ENCODE measurements around the gene CLK4.
A peak's percentile ranks its signal among the peaks of the same experiment; 100 is the strongest.
"Not testable (repeated sequence)": the region's sequence is repeated elsewhere in the genome, so short reads cannot be mapped to it uniquely, and the experiment has no call there.

The CLK4 gene

DNA sequence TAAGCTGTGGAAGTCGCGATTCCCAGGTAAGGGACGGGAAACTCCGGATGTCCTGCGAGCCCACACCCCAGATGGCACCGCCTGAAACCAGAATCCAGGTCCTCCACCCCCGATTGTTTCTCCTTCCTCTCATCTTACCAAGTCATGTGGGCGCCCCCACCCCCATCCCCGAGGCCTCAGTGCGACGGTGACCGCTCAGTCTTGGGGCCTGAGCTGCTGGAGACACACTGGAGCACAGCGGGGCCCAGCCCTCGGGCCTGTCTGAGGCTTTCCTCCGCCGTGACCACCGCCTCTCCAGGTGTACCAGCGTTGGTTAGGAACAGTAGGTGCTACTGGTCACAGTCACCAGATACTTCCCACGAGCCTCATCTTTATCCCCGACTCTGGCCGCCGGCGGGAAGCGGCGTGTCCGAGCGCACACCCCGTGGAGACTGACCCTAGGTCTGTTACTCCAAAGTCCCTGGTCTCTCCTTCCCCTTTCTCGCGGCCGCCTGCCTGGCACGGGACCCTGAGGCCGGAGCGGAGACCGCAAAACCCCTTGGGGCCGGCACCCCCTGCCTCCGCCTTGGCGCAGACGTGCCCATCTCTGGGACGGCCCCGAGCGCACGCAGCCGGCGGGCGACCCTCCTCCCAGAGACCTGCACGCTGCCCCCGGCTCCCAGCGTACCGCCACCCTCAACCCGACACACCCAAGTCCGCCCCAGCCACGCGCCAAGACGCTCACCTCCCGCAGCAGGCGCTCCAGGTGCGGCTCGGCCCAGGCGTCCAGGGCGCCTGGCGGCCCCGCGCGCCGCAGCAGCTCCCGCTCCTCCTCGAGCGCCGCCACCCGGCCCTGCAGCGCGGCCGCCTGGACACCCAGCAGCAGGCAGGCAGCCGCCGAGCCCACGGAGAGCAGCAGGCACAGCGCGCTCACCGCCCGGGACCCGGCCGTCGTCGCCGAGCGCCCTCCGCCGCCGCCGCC, 37.4 kb downstream of the CLK4 start:
- no peak overlapping the region for H3K4me3 ChIP-seq (replicated peaks; ENCODE audit: low read depth, low read length)
- DNase-seq (ENCODE audit: low read depth), result peak; percentile 22
- TF ChIP-seq, protein P1, sequence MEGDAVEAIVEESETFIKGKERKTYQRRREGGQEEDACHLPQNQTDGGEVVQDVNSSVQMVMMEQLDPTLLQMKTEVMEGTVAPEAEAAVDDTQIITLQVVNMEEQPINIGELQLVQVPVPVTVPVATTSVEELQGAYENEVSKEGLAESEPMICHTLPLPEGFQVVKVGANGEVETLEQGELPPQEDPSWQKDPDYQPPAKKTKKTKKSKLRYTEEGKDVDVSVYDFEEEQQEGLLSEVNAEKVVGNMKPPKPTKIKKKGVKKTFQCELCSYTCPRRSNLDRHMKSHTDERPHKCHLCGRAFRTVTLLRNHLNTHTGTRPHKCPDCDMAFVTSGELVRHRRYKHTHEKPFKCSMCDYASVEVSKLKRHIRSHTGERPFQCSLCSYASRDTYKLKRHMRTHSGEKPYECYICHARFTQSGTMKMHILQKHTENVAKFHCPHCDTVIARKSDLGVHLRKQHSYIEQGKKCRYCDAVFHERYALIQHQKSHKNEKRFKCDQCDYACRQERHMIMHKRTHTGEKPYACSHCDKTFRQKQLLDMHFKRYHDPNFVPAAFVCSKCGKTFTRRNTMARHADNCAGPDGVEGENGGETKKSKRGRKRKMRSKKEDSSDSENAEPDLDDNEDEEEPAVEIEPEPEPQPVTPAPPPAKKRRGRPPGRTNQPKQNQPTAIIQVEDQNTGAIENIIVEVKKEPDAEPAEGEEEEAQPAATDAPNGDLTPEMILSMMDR (IDR thresholded peaks at IDR 0.05; ENCODE audit: low read length, missing control alignments), result no peak

DNA sequence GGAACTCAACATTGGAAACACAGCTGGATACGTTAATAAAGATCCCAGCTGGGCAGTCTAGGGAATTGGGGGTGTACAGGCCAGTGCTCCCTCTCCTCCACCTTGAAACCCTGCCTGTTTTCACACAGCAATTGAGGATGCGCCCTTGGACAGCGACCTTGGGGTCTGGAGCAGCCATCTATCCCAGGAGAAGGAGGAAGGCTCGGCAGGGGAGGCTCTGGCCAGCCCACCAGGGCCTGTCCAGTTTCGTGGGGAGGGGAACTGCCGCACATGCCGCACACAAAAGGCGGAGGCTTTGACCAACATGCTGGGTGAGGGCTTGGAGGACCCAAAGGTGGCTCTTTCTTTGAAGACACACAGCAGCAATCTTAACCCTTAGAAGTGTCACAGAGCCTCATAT, 38.1 kb downstream of the CLK4 start:
- TF ChIP-seq, protein P1 (IDR thresholded peaks at IDR 0.05; ENCODE audit: low read length, missing control alignments), result no peak
- no peak for DNase-seq (ENCODE audit: low read depth)
- no peak overlapping the region for H3K4me3 ChIP-seq (replicated peaks; ENCODE audit: low read depth, low read length)

DNA sequence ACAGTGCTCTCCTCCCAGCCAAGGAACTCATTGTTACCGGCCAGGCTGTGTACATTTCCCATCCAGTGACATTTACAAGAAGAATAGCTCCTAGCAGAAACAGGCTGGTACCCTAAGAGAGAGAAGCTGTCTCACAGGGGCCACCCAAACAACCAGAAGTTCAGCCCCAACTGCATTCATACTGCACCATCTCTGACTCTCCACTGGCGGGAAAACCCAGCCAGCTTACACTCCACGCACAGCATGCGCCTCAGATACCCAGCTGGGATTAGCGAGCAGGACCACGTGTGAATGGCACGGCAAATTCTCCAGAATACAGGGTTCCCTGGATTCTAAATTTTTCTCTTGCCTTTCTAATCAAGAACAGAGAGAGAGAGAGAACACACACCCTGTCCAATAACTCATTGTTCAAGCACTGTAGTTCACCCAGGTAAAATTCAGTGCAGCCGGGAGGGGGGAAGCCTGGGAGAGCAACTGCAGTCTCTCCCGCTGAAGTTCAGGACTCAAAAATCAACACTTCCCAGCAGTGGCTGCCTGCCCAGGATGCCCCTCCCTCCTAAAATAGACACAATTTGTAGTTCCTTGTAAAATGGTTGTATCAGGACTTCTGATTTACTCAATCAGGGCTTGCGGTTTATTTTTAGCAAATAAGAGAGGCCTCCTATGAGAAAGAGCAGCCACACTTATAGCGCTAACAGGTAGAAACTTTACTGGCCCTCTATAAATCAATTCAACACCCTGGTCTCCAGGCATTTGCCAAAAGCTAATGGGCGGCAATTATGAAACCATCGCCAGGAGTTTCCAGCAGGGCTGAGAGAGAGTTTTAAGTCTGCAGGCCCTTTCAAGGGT, 38.9 kb downstream of the CLK4 start:
- TF ChIP-seq, protein P1 (IDR thresholded peaks at IDR 0.05; ENCODE audit: low read length, missing control alignments), result no peak
- H3K4me3 ChIP-seq (replicated peaks; ENCODE audit: low read depth, low read length), result no peak overlapping the region
- DNase-seq (ENCODE audit: low read depth), result no peak

DNA sequence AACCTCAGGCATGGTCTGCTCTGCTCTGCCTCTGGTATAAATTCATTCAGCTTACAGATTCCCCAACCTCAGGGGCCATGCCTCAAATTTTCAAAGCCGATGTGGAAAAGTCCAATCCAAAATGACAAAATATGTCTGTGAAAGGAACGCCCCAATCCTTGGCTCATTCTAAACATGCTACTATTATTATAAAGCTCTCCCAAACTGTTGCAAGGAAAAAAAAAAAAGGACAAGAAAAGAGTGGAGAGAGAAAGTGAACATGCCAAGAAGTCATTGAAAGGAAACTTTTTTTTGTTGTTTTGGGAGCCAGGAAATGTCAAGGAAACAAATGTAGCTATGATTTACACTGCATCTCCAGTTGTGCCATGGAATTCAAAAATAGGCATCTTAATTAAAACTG, 40.5 kb downstream of the CLK4 start:
- no peak overlapping the region for H3K4me3 ChIP-seq (replicated peaks; ENCODE audit: low read depth, low read length)
- TF ChIP-seq, protein P1 (IDR thresholded peaks at IDR 0.05; ENCODE audit: low read length, missing control alignments), result no peak
- no peak for DNase-seq (ENCODE audit: low read depth)

DNA sequence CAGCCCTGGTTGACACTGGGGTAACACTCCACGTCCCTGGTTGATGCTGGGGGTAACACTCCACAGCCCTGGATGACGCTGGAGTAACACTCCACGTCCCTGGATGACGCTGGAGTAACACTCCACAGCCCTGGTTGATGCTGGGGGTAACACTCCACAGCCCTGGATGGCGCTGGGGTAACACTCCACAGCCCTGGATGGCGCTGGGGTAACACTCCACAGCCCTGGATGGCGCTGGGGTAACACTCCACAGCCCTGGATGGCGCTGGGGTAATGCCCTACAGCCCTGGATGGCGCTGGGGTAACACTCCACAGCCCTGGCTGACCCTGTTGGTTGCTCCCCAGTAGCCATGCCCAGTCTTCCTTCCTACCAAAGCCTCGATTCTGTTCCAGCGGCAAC, 41.4 kb downstream of the CLK4 start:
- DNase-seq (ENCODE audit: low read depth), result peak; percentile 33
- H3K4me3 ChIP-seq (replicated peaks; ENCODE audit: low read depth, low read length), result not testable (repeated sequence)

DNA sequence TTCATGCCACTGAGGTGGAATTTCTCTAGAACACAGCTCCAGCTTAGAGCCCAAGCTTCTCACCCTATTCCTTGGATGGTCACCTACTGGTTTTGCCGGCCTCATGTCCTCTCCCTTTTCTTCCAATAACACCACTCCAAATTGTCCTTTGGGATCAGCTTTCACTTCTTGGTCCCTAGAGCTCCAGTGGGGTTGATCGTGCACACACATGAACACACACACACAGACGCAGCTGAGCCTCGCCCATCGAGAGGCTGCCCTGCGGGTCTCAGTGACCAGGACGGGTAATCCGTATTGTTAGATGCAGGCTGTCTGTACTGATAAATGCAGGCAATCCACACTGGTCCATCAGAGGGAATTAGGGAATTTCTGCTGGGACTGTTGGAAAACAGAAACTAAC, 43.6 kb downstream of the CLK4 start:
- TF ChIP-seq, protein P1 (IDR thresholded peaks at IDR 0.05; ENCODE audit: low read length, missing control alignments), result no peak
- DNase-seq (ENCODE audit: low read depth), result no peak
- H3K4me3 ChIP-seq (replicated peaks; ENCODE audit: low read depth, low read length), result no peak overlapping the region

DNA sequence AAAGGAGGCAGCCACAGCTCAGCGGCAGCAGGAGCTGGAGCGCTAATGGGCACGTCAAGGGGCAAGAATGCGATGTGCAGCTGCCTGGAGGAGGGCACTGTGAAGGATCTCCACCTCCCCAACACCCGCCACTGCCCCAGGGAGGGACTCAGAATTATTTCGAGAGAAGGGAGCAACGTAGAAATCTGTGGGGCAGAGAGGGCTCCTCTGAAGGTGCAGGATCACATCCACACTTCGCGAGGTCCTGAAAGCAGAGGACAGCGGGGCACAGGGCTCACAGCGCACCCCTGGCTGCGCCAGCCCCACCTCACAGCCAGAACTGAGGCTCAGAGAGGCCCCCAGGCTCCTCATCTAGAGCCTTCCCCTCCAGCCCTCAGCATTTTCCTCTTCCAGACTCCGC, 44.6 kb downstream of the CLK4 start:
- no peak overlapping the region for H3K4me3 ChIP-seq (replicated peaks; ENCODE audit: low read depth, low read length)
- TF ChIP-seq, protein P1 (IDR thresholded peaks at IDR 0.05; ENCODE audit: low read length, missing control alignments), result no peak
- DNase-seq (ENCODE audit: low read depth), result no peak
